Stimulated activated CD4-positive, alpha-beta T cell treated with anti-CD3 and anti-CD28 coated beads, Interleukin-1b, Interleukin-23, amount 100 ng/mL, for 1 hour (primary cell): ENCODE data around the gene DCAF11.
A peak's percentile ranks its signal among the peaks of the same experiment; 100 is the strongest.

Experiments used
- DNase-seq, 2 donors: peaks; one replicate each; pipeline ENCODE4 v3.0.0-alpha.2; 2020; ENCODE audit warnings: low read depth in 2 of 2

The DCAF11 gene

DNA sequence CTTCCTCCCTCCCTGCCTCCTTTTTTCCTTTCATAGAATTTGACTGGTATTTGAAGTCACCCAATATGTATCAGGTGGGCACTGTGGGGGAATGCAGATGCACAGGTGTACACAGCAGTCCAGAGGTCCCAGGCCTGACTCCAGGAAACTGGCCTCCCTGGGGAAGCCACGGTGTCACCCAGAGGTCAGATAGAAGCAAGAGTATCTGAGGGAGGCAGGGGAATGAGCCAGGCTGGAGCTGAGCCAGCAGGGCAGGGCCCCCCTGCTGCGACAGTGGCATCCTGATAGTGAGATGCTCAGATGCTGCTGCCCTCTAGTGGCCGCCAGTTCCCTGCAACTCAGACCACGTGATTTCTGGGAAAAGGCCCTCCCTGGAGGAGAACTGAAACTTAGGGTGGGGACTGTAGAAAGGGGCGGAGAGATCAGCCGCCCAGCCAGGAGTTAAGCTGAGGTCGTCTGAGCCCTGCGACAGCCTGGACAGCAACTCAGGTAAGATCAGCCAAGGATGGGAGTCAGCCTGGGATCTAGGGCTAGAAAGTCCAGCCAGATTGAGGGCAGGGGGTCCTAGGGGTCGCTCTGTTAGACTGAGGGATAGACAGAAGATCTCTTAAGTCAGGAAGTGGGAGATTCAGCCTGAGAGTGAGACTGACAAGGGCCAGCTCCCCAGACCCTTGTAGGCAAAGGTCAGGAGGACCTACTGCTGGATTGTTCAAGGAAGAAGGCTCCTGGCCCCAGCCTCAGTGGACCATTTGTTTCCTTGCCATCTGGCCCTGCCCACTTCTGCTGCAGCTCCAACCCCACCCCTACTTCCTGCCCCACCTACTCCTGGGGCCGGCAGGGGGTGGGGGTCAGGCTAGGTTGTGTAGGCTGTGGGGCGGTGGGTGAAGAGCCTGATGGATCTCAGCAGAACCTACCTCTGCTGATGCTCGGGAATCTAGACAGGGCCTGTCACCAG is 46.5 kb downstream of the DCAF11 start, which contains the start of gene IRF9:
IRF9 (plus strand) TSS at position 416 of the 955 bp plus-strand sequence. CDS start 880 bp downstream, outside the sequence.
- peak; percentile 95 to 98 for DNase-seq

- DNase-seq, result no peak
These were observed 47.5 kb downstream of the DCAF11 start for GRCh38 chr14:24162093-24162492.

- DNase-seq, result no peak
These were observed 50.0 kb downstream of the DCAF11 start for GRCh38 chr14:24164518-24164991.

DNA sequence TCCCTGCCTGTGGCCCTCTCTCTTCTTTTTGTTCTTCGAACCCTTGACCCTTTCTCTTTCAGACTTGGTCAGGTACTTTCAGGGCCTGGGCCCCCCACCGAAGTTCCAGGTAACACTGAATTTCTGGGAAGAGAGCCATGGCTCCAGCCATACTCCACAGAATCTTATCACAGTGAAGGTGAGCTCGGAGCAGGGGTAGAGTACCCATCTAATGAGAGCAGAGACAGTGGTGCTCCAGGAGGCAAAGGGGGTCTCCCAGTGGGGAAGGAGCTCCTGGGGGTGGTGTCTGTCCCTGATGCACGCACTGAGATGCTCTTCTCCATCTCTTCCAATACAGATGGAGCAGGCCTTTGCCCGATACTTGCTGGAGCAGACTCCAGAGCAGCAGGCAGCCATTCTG is 51.2 kb downstream of the DCAF11 start:
- no peak for DNase-seq

GRCh38 chr14:24167469-24168114 is 53.0 kb downstream of the DCAF11 start:
- no peak for DNase-seq

DNA sequence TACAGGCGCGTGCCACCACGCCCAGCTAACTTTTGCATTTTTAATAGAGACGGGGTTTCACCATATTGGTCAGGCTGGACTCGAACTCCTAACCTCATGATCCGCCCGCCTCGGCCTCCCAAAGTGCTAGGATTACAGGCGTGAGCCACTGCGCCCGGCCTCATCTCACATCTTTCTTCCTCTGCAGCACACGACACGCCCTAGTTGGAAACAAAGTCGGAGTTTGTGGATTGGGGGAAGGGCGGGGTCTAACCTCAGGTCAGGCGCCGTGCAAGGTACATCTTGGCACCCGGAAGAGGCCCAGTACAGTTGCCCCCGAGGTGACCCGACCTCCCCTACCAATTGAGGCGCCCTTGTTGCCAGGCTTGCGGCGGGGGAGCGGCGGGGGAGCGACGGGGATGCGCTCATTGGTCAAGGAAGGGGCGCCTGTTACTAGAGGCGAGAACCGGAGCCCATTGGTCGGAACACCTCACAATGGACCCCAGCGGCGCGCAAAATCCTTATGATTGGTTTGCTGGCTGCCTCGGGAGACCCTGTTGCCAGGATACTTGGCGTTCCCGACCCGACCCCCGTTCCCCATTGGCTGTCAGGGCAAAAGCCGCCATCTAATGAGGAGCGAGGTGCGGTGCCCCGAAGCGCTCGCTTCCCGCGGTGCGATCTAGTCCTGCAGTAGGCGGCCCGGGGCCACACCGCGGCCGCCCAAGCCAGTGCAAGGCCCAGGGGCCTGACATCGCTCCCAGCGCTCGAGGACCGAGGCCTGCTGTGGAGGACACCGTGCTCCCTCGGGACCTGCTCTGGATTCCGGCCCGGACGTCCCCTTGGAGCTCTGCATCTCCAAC is 57.1 kb downstream of the DCAF11 start, which contains the start of gene REC8:
REC8 (plus strand) TSS at position 659 of the 839 bp plus-strand sequence. CDS start 473 bp downstream, outside the sequence.
- peak in 1 of 2 donors; percentile 38 for DNase-seq

DNA sequence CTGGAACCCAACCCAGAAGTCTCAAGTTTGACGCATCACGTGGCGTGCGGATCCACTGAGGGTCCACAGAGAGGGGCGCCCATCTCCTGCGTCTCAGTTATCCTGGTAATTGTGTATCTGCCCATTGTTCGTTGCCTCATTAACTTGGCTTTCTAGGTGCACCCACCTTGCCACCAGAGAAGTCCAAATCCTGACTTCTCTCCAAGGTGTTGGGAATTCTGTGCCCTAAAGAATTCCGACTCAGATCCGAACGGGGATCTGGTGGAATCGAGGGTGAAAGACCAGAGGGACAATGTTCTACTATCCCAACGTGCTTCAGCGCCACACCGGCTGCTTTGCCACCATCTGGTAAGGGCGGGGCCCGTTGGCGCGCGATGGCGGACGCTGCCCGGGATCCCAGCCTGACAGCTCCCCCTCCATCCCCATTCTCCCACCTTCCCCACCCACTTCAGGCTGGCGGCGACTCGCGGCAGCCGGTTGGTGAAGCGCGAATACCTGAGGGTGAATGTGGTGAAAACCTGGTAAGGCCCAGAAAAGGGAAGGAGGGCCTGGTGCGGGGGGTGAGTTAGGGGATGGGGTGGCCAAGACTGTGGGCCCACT is 57.8 kb downstream of the DCAF11 start:
- DNase-seq, result no peak

DNA sequence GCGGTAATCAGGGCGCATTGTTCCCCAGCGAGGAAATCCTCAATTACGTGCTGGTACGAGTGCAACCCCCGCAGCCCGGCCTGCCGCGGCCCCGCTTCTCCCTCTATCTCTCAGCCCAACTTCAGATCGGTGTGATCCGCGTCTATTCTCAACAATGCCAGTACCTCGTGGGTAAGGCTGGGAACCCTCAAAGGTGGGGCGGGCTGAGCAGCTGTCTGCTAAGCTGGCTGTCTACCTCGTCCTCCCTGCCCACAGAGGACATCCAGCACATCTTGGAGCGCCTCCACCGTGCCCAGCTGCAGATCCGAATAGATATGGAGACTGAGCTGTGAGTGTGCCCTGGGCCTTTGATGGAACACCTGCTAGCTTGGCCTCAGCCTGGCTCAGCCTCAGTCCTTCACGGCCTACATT is 58.3 kb downstream of the DCAF11 start:
- DNase-seq, result no peak
